ENCODE measurements around the gene TLE1.
"Not testable (repeated sequence)": the region's sequence is repeated elsewhere in the genome, so short reads cannot be mapped to it uniquely, and the experiment has no call there.

Gene TLE1

GRCh38 chr9:81599837-81600236 is 89.5 kb downstream of the TLE1 start:
- no peak for DNase-seq

GRCh38 chr9:81598811-81599210 is 90.5 kb downstream of the TLE1 start:
- DNase-seq: no peak

GRCh38 chr9:81598123-81598497 is 91.2 kb downstream of the TLE1 start:
- no peak for DNase-seq

- no peak for DNase-seq
Measured at GRCh38 chr9:81597419-81598122, 91.8 kb downstream of the TLE1 start.

GRCh38 chr9:81596679-81597418 is 92.5 kb downstream of the TLE1 start:
- no peak for DNase-seq

- no peak for DNase-seq
Measured at GRCh38 chr9:81595887-81596543, 93.3 kb downstream of the TLE1 start.

GRCh38 chr9:81595293-81595692 is 94.1 kb downstream of the TLE1 start:
- not testable (repeated sequence) for DNase-seq

- DNase-seq: no peak
Measured at GRCh38 chr9:81594415-81594814, 94.9 kb downstream of the TLE1 start.

- DNase-seq: no peak
Measured at GRCh38 chr9:81592887-81593266, 96.5 kb downstream of the TLE1 start.

GRCh38 chr9:81591791-81592190 is 97.6 kb downstream of the TLE1 start:
- no peak for DNase-seq

GRCh38 chr9:81590688-81591087 is 98.7 kb downstream of the TLE1 start:
- no peak for DNase-seq

GRCh38 chr9:81589819-81590218 is 99.5 kb downstream of the TLE1 start:
- DNase-seq: no peak

- no peak for DNase-seq
Measured at GRCh38 chr9:81589392-81589791, 100.0 kb downstream of the TLE1 start.

- no peak for DNase-seq
Measured at GRCh38 chr9:81588148-81588871, 101.0 kb downstream of the TLE1 start.

GRCh38 chr9:81586786-81587185 is 102.6 kb downstream of the TLE1 start:
- no peak for DNase-seq

GRCh38 chr9:81585191-81585763 is 104.1 kb downstream of the TLE1 start:
- DNase-seq: no peak

- no peak for DNase-seq
Measured at GRCh38 chr9:81584099-81584498, 105.2 kb downstream of the TLE1 start.

GRCh38 chr9:81581986-81582385 is 107.4 kb downstream of the TLE1 start:
- no peak for DNase-seq

GRCh38 chr9:81579381-81579780 is 110.0 kb downstream of the TLE1 start:
- DNase-seq: no peak

- DNase-seq: no peak
Measured at GRCh38 chr9:81578606-81579005, 110.7 kb downstream of the TLE1 start.

GRCh38 chr9:81575956-81576355 is 113.4 kb downstream of the TLE1 start:
- DNase-seq: no peak

GRCh38 chr9:81574405-81574804 is 114.9 kb downstream of the TLE1 start:
- no peak for DNase-seq
